ENCODE measurements around the gene GRPEL2.
"Not testable (repeated sequence)": the region's sequence is repeated elsewhere in the genome, so short reads cannot be mapped to it uniquely, and the experiment has no call there.

Gene GRPEL2

DNA sequence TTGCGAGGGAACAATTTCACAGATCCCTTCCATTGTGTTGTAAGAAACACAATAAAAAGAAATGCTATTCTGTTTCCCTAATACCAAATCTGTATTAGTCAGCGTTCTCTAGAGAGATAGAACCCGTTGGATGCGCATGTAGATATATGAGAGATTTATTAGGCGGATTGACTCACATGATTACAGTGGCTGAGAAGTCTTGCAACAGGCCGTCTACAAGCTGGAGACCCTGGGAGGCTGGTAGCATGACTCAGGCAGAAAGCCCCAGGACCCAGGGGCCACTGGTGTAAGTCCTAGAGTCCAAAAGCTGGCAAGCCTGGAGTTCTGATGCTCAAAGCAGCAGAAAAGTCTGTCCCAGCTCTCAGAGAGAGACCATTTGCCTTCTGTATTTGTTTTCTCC lies 52.2 kb downstream of the GRPEL2 start:
- FAIRE-seq: no peak
- no peak for TF ChIP-seq POLR2A (IDR thresholded peaks at IDR 0.05; ENCODE audit: low read depth, low read length)
- DNase-seq (ENCODE audit: insufficient read length, low spot score): no peak

GRCh38 chr5:149398747-149399266 lies 53.5 kb downstream of the GRPEL2 start:
- not testable (repeated sequence) for FAIRE-seq; DNase-seq (ENCODE audit: insufficient read length, low spot score)

GRCh38 chr5:149399775-149400174 lies 54.5 kb downstream of the GRPEL2 start:
- DNase-seq (ENCODE audit: insufficient read length, low spot score) (no peak), FAIRE-seq (no peak)
- no peak for TF ChIP-seq POLR2A (IDR thresholded peaks at IDR 0.05; ENCODE audit: low read depth, low read length)

- no peak for TF ChIP-seq POLR2A (IDR thresholded peaks at IDR 0.05; ENCODE audit: low read depth, low read length)
- DNase-seq (ENCODE audit: insufficient read length, low spot score) (no peak), FAIRE-seq (no peak)
These were observed 55.0 kb downstream of the GRPEL2 start for GRCh38 chr5:149400304-149400703.

DNA sequence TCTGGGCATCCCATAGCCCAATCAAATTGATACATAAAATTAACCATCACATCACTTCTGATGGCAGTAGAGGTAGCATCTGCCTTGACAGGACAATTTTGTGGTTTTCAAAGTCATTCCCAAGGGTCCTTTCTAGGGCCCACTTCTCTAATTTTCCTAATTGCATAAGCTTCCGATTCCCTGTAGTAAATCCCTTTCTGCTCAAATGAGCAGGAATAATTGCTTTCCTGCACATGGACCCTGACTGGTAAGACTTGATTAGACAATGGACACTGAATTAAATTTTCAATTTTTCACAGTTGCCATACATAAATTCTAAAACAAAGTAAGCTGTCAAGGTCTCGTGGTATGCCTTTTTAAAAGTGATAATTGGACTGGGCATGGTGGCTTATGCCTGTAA lies 55.8 kb downstream of the GRPEL2 start:
- DNase-seq (ENCODE audit: insufficient read length, low spot score): no peak
- TF ChIP-seq POLR2A (IDR thresholded peaks at IDR 0.05; ENCODE audit: low read depth, low read length): no peak
- no peak for FAIRE-seq

DNA sequence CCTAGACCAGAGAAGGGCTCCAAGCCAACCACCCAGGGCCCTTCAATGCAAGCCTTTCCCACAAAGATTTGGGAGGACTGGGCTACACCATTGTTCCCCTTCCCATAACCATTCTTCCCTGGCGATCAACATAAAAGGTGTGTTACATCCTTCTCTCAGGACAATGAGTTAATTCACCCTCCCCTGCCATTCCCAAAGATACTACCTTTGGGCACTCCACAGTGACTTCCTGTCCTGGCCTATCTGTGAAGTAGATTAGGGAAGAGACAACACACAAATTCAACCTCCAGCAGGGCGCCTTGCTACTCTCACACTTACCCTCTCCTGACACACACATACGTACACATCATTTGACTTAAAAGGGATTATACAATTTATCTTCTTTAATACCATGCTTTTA lies 57.0 kb downstream of the GRPEL2 start:
- DNase-seq (ENCODE audit: insufficient read length, low spot score) (no peak), FAIRE-seq (no peak)
- no peak for TF ChIP-seq POLR2A (IDR thresholded peaks at IDR 0.05; ENCODE audit: low read depth, low read length)
